ENCODE data around the gene PUM1.

DNA sequence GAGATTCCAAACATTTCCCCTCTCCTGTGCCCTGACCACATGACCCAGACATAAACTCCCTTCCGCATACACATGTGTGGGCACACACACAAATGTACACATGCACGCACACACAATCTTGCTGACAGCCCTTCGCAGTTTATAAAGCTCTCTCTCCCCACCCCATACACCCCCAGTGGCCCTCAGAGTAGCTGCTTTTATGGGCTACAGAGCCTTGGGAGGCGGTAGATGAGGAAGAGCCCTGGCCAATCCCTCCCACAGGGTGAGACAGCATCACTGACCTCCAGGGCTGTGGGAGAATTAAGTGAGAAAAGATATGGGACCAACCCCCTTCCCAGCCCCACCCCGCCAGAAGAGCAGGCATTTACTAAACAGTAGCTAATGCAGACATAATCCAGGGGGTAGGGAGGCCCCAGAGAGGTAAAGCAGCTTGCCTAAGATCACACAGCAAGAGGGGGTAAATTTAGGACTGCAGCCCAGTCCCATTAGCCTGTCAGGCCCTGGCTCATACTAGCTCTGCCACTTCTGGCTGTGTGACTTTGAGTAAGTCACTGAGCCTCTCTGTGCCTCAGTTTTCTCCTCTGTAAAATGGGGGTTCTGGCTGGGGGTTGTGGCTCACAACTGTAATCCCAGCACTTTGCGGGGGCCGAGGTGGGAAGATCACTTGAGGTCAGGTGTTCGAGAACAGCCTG, 162.0 kb downstream of the PUM1 start:
- TF ChIP-seq, protein P1, sequence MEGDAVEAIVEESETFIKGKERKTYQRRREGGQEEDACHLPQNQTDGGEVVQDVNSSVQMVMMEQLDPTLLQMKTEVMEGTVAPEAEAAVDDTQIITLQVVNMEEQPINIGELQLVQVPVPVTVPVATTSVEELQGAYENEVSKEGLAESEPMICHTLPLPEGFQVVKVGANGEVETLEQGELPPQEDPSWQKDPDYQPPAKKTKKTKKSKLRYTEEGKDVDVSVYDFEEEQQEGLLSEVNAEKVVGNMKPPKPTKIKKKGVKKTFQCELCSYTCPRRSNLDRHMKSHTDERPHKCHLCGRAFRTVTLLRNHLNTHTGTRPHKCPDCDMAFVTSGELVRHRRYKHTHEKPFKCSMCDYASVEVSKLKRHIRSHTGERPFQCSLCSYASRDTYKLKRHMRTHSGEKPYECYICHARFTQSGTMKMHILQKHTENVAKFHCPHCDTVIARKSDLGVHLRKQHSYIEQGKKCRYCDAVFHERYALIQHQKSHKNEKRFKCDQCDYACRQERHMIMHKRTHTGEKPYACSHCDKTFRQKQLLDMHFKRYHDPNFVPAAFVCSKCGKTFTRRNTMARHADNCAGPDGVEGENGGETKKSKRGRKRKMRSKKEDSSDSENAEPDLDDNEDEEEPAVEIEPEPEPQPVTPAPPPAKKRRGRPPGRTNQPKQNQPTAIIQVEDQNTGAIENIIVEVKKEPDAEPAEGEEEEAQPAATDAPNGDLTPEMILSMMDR (IDR thresholded peaks at IDR 0.05; ENCODE audit: insufficient read depth, low read depth, low read length), result no peak
- no peak for TF ChIP-seq EZH2 (IDR thresholded peaks at IDR 0.05; ENCODE audit: insufficient read depth, low read length)

Data from astrocyte (in vitro differentiated cells and primary cell).